GM10266 (cell line): ENCODE measurements around the gene AUNIP.

ENCODE experiments used
- DNase-seq: peaks from one replicate; pipeline ENCODE4 v3.0.0; 2012; ENCODE audit errors: extremely low spot score
- TF ChIP-seq, protein P1 (sequence below): IDR thresholded peaks from 2 replicates; pipeline ENCODE4 v1.5.1; 2012; ENCODE audit warnings: mild to moderate bottlenecking, low read depth; ENCODE audit not compliant: control insufficient read depth, insufficient read depth; ENCODE audit errors: missing control alignments

AUNIP gene

DNA sequence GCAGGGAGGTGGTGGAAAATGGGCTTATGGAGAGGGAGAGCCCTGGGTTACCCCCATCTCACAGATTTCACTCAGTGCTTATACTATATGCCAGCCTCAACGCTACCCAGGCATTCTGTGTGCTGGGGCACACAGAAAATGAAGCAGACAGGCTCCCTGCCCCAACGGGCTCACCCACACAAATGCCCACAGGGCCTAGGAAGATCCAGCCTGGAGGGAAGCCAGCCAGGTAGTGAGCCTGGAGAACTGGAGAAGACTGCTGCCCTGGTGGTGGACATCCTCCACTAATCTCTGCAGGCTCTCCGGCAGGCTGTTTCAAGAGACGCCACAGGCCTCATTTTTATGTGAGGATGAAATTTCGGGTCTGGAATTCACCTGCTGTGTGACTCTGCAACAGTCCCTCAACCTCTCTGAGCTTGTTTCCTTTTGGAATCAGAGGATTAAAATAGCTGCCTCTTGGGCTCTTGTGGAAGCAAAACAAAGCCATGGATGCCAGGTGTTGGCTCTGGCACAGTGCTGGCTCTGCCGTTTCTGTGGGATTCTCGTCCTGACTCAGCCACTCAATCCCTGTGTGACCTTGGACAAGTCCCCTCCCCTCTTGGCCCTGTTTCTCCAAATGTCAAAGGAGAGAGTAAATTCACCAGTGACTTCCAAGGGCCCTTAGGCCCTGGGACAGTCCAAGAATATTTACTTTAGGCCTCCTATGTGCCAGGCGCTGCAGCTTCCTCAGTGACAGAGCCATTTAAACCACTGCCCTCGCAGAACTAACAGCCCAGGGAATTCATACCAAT lies 12.6 kb upstream of the AUNIP start:
- TF ChIP-seq, protein P1, sequence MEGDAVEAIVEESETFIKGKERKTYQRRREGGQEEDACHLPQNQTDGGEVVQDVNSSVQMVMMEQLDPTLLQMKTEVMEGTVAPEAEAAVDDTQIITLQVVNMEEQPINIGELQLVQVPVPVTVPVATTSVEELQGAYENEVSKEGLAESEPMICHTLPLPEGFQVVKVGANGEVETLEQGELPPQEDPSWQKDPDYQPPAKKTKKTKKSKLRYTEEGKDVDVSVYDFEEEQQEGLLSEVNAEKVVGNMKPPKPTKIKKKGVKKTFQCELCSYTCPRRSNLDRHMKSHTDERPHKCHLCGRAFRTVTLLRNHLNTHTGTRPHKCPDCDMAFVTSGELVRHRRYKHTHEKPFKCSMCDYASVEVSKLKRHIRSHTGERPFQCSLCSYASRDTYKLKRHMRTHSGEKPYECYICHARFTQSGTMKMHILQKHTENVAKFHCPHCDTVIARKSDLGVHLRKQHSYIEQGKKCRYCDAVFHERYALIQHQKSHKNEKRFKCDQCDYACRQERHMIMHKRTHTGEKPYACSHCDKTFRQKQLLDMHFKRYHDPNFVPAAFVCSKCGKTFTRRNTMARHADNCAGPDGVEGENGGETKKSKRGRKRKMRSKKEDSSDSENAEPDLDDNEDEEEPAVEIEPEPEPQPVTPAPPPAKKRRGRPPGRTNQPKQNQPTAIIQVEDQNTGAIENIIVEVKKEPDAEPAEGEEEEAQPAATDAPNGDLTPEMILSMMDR = no peak
- DNase-seq = no peak

DNA sequence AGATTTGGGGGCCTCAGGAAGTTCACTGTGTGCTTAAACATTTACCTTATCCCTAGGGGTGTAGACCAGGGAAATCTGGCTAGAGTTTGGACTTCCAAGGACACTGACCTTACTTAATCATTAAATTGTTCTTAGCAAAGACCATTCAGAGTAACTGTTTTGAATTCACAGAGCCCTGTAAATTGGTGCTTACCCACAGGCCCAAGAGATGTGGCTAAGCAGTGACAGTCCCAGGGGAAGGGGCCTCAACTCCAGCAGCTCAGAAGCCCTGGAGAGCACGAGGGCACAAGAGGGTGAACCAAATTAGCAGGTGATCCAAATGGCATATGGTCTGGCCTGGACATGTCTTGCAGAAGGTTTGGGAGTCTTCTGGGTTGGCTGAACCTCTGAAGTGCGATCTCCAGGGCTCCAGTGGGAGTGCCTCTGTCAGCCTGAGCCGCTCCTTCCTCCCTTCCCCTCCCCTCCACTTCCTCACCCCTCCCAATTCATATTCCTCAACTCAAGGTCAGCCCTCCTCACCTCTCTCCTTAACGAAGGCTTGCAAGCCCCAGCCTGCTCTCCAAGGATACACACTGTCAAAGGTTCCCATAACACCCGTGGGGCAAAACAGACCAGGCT lies 11.9 kb upstream of the AUNIP start:
- TF ChIP-seq, protein P1 = no peak
- no peak for DNase-seq

DNA sequence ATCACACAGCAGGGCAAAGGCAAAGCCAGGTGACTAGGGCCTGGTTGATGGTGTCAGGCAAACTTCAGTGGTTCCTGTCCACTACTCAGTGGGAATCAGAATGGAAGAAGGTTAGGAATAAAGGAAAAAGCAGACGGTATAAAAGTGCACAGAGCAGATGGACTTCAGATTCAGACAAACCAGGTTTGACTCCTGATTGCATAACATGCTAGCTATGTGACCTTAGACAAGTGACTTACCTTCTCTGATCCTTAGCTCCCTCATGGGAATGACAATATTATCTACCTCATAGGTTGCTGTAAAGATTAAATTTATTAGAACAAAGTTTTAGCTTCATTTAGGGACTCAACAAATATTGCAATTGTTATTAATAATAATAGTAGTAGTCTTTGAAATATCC lies 11.4 kb upstream of the AUNIP start:
- DNase-seq = no peak
- TF ChIP-seq, protein P1 = no peak

DNA sequence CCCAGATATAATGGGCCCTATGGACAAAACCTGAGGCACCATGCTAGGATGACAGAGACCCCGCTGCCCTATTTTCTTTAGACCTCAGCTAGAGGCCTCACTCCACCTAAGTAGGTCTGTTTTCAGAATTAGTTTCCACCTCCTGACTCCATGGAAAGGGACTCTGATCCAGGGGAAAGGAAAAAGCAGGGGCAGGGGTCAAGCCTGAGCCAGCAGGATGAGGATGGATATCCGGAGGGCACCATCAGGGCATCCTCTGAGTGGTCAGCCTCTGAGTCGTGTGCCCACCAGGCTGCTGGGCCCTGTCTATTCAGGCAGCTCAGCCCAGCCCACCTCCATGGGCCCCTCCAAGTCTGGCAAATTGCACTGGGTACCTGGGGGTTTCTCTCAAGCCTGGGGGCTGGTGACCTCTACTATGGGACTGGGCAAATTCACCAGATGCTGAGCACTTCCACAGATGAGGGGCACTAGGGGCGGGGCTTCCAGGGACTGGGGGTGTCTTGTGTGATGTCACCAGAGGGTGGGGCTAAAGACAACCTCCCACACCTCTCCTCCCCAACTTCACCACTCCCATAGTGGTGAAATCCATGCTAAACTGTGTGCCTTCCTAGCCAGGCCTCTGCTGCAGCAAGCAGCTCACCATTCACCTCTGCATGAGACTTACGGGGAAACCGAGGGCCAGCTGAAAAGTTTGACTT lies 10.8 kb upstream of the AUNIP start:
- TF ChIP-seq, protein P1 = no peak
- DNase-seq = no peak

DNA sequence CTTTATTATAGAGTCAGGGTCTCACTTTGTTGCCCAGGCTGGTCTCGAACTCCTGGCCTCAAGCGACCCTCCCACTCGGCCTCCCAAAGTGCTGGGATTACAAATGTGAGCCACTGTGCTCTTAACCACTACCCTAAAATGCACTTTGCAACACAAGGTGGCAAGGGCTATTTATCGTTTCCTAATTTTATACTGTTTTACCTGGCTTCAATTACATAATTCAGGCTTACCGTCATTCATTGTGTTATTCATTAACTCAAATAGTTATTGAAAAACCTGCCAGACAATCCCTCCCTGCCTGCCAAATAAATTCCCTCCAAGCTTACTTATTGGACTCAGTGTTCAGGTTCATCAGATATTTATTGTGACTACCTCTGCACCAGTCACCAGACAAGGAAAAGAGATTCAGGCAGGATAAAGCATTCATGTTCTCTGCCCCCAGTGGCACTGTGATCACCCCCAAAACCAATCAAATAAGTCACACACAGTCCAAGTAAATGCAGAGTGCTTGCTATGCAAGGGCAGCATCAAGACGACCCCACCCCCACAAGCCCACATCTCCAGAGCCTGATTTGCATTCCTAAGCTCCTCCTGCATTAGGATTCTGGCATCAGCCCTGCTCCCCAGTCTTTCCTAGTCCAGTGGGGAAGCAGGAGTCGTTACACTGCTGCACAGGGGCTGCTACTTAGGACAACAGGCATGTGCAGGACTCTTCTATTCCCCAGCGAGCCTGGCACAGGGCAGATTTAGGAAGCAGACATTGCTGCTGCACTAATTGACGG lies 8.1 kb upstream of the AUNIP start:
- no peak for DNase-seq
- TF ChIP-seq, protein P1 = no peak

DNA sequence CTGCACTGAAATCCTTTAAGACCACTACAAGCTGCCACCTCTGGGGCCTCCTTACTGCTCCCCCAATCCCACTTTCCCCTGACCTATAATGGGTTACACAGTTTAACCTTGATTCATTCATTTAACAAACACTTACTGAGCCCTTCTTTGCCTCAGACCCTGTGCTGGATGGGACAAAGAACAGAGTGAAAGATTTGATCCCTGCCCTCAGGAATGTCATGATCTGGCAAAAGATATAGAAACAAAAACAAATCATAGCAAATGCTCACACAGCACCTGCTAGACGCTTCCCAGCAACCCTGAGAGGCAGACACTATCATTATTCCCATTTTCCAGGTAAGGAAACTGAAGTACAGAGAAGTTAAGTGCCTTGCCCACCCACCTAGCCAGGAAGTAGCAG lies 7.0 kb upstream of the AUNIP start:
- TF ChIP-seq, protein P1 = no peak
- DNase-seq = no peak

DNA sequence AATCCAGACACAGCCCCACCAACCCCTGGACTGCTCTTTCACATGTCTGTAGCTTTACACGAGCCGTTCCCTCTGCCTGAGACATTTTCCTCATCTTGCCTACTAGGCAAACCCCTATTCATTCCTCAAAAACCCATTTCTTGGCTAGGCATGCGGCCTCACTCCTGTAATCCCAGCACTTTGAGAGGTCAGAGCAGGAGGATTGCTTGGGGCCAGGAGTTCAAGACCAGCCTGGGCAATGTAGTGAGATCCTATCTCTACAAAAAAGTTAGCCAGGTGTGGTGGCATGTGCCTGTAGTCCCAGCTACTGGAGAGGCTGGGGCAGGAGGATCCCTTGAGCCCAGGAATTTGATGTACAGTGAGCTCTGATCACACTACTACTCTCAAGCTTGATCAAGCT lies 5.2 kb upstream of the AUNIP start:
- TF ChIP-seq, protein P1 = no peak
- DNase-seq = no peak
